Measurements from ENCODE around the gene RAB17.
A peak's percentile ranks its signal among the peaks of the same experiment; 100 is the strongest.

Gene RAB17

GRCh38 chr2:237556773-237557632 is 33.5 kb downstream of the RAB17 start:
- no peak for DNase-seq

- no peak for DNase-seq
These were observed 35.0 kb downstream of the RAB17 start for GRCh38 chr2:237555560-237555959.

GRCh38 chr2:237553948-237554347 is 36.6 kb downstream of the RAB17 start:
- no peak for DNase-seq

- no peak for DNase-seq
These were observed 37.6 kb downstream of the RAB17 start for GRCh38 chr2:237552908-237553307.

DNA sequence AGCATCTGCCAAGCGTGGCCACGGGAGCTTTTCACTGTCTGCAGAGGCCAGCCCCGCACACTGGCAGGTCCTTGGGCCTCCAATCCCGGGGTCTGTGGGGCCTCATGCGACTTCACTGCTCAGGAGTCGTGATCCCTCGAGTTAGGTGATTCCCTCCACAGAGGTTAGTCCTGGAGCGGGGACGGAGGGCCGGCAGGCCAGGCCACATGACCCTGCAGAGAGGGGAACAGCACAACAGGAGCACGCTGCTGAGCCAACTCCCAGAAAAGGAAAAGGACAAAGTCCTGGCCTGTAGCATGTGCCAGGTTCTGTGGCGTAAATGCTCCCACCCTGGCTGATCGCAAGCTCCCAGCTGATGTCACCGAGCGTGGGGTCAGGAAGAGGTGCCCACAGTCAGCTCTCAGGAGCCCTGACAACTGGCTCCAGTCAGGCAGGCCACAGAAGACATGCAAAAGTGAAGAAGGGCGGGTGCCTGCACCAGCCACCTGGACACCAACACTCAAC is 39.4 kb downstream of the RAB17 start:
- DNase-seq = no peak

GRCh38 chr2:237549643-237550415 is 40.7 kb downstream of the RAB17 start:
- DNase-seq = no peak

DNA sequence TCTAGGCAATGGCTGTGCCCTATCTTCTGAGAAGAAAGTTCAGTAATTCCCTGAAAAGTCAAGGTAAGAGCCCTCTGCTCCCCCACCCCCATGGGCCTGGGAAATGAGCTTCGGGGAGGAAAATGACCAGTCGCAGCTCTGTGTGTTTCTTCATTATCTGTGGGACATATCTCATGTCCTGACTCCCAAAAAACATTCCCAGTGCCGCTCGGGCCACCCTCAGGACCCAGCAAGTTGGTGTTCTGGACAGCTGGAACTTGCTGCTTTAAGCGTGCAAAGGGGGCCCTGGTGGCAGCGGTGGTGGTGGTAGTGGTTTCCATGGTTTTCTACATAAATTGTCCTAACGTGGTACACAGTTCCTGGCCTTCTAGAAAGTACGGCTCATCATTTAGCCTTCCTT is 41.3 kb downstream of the RAB17 start:
- DNase-seq = no peak

- DNase-seq = no peak
These were observed 42.6 kb downstream of the RAB17 start for GRCh38 chr2:237547841-237548416.

GRCh38 chr2:237546876-237547395 is 43.6 kb downstream of the RAB17 start:
- no peak for DNase-seq

DNA sequence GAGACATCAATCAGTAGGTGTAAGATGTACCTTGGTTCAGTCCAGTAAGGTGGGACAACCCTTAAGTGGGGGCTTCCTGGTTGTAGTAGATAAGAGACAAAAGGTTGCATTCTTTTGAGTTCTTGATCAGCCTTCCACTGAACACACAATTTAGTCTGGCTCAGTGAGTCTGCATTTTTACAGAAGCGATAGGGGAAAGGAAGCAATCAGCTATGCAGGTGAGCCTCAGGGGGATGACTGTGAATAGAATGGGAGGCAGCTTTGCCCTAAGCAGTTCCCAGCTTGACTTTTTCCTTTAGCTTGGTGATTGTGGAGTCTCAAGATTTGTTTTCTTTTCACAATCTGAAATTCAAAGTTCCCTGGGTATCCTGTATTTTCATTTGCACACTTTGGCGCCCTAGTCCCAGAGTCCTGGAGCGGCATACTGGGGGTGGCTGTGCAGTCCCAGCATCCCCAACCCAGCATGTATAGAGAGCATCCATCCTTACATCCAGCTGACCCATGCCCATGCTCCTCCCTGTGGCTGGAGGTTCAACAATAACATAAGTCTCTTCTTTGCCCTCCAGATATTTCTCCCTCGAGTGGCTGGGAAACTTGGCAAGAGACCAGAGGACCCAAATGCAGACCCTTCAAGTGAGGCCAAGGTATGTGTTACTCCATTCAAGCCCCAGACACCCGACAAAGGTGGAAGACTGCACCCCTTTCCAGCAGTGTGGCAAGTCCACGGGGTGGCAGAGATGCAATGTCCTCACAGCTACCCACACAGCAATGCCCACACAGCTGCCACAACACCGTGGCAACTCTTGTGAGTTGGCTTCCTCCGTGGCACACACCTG is 44.3 kb downstream of the RAB17 start:
- DNase-seq = no peak

DNA sequence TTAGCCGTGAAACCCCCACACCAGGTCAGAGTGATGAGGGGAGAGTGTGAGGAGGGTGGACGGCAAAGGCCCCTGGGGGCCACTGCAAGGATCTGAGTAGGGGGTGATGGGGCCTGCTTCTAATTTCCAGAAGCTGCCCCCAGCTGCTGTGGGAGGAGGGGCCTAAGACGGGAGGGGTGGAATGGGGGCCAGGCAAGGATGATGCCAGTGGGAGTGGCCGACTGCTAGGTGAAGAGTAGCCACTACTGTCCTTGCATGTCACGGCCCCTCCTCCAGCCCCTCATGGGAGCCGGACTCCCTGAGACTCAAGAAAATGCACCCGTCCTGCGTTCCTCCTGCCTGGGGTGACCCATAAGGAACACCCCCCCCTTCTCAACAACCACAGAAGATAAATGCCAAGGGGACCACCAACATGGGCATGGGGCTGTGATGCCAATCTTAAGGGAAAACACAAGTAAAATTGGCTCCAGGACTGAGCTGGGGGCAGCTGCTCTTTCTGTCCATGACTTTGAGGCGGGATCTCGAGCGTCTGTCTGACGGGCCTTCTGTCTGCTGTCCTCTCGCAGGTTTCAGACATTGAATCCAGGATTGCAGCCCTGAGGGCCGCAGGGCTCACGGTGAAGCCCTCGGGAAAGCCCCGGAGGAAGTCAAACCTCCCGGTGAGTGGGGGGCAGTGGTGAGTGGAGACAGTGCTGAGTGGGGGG is 48.4 kb downstream of the RAB17 start:
- DNase-seq = no peak

DNA sequence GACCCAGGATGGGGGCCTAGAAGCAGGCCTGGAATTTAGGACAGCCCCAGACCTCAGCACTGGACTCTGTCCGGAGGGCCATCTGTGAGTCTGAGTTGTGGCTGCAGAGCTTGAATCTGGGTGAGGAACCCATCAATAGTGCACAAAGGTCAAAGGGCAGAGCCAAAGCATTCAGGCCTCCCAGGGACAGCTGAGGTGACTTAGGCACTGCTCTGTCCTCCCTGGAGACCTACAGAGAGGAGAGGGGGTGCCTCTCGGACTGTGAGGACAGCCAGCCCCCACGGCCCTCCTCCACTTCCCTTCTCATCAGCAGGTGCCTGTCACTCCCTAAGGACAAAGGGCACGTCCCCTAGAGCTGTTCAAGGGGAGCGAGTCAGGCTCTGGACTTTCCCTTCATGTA is 49.3 kb downstream of the RAB17 start:
- DNase-seq = no peak

- DNase-seq = peak; percentile 52
These were observed 49.7 kb downstream of the RAB17 start for GRCh38 chr2:237540823-237541222.

DNA sequence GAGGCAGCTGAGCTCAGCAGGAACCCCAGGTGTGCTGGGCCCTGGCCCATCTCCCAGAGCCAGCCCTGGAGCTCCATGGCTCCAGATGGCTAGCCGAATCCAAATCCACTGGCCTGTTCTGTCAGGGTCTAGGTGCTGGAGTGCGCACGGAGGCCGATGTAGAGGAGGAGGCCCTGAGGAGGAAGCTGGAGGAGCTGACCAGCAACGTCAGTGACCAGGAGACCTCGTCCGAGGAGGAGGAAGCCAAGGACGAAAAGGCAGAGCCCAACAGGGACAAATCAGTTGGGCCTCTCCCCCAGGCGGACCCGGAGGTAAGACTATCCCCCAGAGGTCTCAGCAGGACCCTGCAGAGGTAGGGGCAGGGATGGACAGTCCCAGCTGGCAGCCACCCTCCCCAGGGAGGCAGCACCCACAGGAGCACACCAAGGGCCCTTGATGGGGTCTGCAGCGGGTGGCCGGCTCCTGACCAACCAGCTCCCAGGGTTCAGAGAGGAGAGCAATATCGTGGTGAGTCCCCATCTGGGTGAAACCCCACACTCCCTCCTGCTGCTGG is 50.2 kb downstream of the RAB17 start:
- no peak for DNase-seq

DNA sequence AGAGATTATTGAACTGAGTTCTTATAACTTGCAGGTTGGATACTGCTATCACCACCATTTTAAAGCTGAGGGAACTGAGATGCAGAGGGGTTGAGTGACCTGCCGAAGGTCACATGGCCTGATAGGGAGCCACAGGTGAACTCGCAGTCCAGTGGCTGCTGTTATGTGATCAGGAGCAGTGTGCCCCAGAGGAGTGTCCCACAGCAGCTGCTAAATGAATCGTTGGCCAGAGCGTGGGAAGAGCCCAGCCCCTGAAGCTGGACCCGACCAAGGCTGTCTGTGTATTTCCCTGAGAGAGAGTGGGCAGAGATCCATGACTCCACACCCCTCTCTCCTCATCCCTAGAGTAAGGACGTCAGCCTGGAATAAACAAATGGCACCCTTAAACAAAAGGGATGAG is 50.9 kb downstream of the RAB17 start:
- DNase-seq = no peak

DNA sequence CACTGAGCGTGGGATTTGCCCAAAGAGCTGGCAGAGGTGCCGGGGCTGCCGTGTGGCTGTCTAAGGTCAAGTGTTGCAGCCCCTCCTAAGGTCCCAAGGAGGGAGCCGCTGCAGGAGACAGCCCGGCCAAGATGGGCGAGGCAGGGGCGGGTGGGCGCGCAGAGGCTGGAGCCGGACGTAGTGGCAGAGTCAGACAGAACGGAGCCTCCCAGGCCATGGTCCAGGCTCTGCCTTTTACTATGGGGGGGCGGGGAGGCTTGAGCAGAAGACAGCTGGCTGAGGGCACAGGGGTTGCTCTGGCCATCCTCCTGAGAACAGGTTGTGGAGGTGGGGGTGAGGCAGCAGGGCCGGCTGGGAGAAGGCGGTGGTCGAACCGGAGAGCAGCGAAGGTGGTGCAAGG is 51.6 kb downstream of the RAB17 start:
- DNase-seq = no peak

GRCh38 chr2:237538001-237538720 is 52.4 kb downstream of the RAB17 start:
- DNase-seq = no peak

DNA sequence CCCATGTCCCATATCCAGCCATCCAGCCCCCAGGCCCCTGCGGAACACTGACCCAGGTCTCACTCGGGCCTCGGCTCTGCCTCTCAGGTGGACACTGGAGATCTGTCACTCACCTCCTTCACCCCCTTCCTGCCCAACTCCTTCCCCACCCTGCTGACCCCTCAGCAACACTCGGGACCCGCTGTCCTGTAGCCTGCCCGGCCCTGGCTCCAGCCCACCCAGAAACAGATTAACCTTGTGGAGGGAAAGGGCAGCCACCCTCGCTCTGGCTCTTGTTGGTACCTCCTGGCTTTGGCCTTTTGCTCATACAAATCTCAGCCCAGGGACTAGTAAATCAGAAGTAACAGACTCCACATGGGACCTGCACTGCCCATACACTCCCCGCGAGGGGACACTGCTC is 53.9 kb downstream of the RAB17 start:
- DNase-seq = no peak

- no peak for DNase-seq
These were observed 54.5 kb downstream of the RAB17 start for GRCh38 chr2:237536083-237536415.

GRCh38 chr2:237535385-237536082 is 55.0 kb downstream of the RAB17 start:
- no peak for DNase-seq
